Ovary (tissue), 3 donors: ENCODE measurements around the gene UBE2E1.

Source experiments
- CTCF ChIP-seq, 3 donors: fragments of 450-650 bp in 2 of 3; fragments of 200-600 bp in 1 of 3; IDR thresholded peaks; one replicate each; pipeline versions ENCODE4 v1.5.1 to v1.8.0; 2016 to 2022; ENCODE audit warnings: antibody characterized with exemption in 3 of 3, mild to moderate bottlenecking in 1 of 3
- POLR2A ChIP-seq: fragments of 450-650 bp; IDR thresholded peaks from one replicate; pipeline ENCODE4 v1.6.1; 2017; ENCODE audit warnings: antibody characterized with exemption, mild to moderate bottlenecking, moderate library complexity
- donor health status: DM: no; HTN: no; CAD: no.

- TF ChIP-seq CTCF (IDR thresholded peaks at IDR 0.05) (no peak), POLR2A (no peak)
Observed at GRCh38 chr3:23932571-23932970, 126.8 kb downstream of the UBE2E1 start.
